Left lobe of liver (tissue), 2 donors: ENCODE data around the gene ATP4A. TPM values are rescaled to one million over a fixed set of nuclear protein-coding genes. Genes with fewer than 3 reads are reported as not detected.
A peak's percentile ranks its signal among the peaks of the same experiment; 100 is the strongest.
"Not testable (repeated sequence)": the region's sequence is repeated elsewhere in the genome, so short reads cannot be mapped to it uniquely, and the experiment has no call there.

Experiments used
- ATAC-seq: fragments of 200-7000 bp; cut with Tn5 transposase; one replicate; pipeline ENCODE4 v1.9.1; 2020; ENCODE audit warnings: mild to moderate bottlenecking, moderate library complexity
- DNase-seq: peaks from one replicate; pipeline ENCODE4 v3.0.0-alpha.2; 2020; ENCODE audit warnings: low spot score
- total RNA-seq: library from RNA; stranded (reverse); gene quantifications from one replicate; pipeline ENCODE4 v1.2.1, GENCODE V29; 2021
- donor health status: DM: no; HTN: no; CAD: no; lungs with moderate emphysema.
- donor health status: DM: no; HTN: yes; CAD: no.

ATP4A gene
- not detected for total RNA-seq

DNA sequence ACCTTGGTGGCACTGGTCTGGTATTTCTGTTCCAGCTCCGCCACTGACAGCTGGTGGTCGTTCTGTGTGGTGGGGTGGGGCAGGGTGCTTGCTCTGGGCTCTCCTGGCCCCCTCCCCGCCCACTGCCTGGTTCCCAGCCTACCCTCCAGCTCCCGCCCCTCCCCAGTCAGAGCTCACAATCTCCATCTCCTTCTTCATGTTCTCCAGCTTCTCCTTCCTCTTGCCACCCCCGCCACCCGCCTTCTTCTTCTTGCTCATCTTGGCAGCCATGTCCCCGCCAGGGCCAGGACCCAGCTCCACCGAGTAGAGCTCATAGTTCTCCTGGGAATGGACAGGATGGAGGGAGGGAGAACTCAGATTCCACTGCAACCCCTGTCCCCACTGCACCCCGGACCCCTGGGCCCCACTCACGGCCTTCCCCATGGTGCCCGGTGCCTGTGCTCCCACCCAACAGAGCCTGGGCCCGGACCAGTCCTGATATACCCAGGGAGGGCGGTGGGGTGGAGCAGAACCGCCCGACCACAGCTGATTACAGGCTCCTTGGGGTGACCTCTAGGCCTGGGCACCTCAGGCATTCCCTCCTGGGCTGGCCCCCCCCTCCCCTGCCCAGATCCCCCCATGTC, at the start of gene ATP4A:
ATP4A (minus strand) TSS at position 452 of the 623 bp plus-strand sequence; CDS start at position 423, 29 bp downstream.
- DNase-seq (no peak), ATAC-seq (no peak)

DNA sequence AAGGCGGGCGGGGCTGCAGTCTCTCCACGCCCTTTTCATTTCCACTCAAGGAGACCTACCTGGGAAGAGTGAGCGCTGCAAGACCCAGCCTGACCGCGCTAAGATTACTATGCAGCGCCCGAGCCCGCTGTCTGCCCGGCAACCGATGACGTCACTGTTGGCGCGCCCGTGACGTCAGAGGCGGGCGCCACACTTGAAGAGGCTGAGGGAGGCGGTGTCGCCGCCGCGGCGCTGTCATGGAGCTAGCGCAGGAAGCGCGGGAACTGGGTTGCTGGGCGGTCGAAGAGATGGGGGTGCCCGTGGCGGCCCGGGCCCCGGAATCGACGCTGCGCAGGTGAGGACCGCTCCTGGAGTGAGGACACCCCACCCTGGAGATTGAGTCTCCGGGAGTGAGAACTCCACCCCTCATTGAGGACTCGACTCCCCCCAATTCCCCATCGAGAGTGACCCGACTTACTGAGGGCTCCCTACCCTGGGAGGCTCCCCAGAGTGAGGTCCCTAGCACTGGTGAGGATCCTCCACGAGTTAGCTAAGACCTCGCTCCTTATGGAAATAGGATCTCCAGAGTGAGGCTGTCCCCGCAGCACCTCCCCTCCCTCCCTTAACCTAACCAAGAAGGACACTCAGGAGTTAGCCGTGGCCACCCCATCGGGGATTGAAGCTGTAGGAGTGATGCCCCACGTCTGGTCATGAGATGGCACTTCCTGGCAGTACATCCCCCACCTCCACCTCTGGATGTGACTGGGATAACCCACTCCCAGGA, 49.3 kb upstream of the ATP4A start, which contains the start of gene HAUS5:
HAUS5 (plus strand) TSS at position 177 of the 763 bp plus-strand sequence; CDS start at position 237, 60 bp downstream.
- peak; percentile 94 for DNase-seq
- peak; percentile 97 for ATAC-seq

DNA sequence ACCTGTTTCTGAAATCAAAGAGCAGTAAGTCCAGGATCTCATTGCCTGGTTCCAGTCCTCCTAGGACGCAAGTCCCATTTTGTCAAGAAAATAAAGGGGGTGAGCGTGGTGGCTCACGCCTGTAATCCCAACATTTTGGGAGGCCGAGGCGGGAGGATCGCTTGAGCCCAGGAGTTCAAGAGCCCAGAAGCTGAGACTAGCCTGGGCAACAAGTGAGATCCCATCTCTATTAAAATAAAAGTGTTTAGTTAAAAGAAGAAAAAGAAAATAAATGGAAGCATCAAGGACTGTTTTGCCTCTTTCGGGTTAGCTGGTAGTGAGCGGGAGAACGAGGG, 48.7 kb upstream of the ATP4A start:
- ATAC-seq = no peak
- no peak for DNase-seq

DNA sequence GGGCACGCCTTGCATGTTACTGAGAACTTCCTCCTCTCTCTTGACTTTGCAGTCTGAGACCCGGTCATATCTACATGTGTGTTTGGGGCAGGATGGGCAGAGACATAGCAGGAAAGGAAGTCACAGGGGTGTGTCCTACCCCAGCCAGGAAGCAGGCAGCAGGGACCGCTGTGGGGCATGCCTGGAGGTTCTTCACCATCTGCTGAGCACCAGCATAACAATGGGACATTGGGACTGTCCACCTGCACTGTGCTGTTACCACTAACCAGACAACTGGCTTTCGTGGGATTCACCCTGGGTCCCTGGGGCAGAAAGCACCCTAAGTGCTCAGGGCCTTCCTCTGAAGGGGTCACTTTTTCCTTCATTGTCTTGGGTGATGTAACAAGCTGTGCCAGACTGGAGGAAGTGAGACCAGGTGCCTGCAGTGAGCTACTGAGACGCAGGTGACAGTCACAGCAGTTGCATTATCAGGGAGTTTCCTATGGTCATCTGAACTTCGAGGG, 46.4 kb upstream of the ATP4A start:
- no peak for ATAC-seq
- no peak for DNase-seq

DNA sequence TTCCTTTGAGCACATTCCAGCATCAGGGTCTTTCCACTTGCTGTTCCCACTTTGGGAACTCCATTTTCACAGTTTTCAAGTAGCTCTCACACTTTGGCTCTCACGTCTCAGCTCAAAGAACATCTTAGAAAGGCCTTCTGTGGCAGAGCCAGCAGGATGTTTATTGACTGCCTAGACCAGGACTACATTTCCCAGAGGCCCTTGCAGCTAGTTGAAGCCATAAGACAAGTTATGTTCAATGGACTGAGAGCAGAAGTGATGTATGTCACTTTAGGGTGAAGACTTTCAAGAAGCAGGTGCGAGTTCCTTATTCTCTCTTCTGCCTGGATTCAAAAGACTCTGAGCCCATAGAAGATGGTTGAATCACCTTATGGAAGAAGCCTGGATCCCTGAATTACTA, 44.8 kb upstream of the ATP4A start:
- DNase-seq = no peak
- no peak for ATAC-seq

DNA sequence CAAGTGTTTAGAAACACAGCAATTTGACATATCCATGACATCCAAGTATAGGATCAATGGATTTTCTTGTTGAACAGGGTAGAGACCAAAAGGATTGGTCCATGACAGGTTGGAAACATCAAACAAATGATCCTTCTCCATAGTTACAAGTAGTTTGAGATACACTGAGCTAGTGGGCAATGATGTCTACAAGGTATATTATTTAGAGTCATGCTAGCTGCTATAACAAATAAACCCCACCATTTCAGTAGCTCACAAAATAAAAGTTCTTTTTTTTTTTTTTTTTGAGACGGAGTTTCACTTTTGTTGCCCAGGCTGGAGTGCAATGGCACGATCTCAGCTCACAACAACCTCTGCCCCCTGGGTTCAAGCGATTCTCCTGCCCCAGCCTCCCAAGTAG, 44.2 kb upstream of the ATP4A start:
- DNase-seq (no peak), ATAC-seq (no peak)

DNA sequence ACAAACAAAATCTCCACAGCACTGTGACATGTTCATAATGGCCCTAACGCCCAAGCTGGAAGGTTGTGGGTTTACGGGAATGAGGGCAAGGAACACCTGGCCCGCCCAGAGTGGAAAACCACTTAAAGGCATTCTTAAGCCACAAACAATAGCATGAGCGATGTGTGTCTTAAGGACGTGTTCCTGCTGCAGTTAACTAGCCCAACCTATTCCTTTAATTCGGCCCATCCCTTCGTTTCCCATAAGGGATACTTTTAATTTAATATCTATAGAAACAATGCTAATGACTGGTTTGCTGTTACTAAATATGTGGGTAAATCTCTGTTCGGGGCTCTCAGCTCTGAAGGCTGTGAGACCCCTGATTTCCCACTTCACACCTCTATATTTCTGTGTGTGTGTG, 43.7 kb upstream of the ATP4A start:
- not testable (repeated sequence) for DNase-seq, ATAC-seq

DNA sequence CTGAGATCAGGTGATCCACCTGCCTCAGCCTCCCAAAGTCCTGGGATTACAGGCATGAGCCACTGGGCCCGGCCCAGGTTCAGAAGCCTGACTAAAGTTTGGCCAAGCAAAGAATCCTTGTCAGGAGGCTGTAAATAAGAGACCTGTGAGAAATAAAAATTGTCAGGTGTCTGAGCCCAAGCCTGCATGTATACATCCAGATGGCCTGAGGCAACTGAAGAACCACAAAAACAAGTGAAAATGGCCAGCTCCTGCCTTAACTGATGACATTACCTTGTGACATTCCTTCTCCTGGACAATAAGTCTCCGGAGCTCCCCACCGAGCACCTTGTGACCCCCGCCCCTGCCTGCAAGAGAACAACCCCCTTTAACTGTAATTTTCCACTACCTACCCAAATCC, 41.0 kb upstream of the ATP4A start:
- DNase-seq, ATAC-seq: not testable (repeated sequence)

DNA sequence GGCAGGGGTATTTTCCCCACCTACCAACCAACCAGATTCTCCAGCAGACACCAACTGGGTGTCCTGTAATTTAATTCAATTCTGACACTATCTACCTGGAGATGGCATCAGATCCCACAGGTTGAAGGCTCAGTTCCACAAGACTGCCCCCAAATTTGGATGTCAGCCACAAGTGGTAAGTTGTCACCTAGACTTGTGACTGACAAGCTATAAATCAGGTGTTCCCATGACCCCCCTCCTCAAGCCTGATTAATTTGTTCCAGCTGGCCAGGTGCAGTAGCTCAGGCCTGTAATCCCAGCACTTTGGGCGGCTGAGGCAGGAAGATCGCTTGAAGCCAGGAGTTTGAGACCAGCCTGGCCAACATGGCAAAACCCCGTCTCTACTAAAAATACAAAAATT, 38.5 kb upstream of the ATP4A start:
- no peak for DNase-seq
- no peak for ATAC-seq

DNA sequence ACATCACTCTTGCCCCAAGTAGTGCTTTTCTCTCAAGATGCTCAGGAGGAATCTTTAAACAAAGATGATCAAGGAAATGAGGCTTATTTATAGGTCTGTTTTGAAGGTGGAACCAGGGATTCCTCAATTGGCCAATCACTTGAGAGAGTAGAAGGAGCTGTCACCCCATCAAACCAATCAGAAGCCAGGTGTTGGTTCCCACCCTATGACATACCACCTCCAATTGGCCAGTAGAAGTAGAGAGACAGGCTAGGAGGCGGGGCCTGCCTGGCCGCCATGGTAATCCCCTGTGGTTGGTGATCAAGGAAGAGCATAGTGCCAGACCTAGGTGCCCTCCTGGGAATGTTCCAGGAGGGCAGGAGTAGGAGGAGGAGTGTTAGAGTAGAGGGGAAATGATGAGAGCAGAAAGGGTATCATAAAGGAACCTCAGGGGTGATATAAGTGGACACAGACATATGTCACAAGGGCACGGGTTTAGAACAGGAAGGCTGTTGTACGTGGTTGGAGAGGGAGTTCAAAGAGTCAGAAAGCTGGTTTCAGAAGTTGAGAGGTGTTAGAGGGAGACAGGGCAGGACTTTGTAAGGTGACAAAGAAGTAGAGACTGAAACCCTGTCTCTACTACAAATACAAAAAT, 33.0 kb upstream of the ATP4A start:
- DNase-seq (no peak), ATAC-seq (no peak)

DNA sequence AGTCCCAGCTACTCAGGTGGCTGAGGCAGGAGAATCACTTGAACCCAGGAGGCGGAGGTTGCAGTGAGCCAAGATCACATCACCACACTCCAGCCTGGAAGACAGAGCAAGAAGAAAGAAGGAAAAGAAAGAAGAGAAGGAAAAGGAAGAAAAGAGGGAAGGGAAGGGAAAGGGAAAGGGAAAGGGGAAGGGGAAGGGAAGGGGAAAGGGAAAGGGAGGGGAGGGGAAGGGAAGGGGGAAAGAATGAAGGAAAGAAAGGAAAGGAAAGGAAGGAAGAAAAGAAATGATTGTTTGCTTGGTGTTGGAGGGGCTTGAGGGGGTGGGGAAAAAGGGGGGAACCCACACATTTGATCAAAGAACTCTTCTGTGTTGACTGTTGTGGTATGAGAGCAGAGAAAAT, 32.5 kb upstream of the ATP4A start:
- ATAC-seq (no peak), DNase-seq (no peak)

DNA sequence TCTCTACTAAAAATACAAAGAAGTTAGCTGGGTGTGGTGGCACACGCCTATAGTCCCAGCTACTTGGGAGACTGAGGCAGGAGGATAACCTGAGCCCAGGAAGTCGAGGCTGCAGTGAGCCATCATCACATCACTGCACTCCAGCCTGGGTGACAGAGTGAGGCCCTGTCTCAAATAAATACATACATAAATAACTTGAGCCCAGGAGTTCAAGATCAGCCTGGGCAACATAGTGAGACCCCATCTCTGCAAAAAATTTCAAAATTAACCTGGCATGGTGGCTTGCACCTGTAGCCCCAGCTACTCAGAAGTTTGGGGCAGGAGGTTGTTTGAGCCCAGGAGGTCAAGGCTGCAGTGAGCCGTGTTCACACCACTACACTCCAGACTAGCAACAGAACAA, 31.6 kb upstream of the ATP4A start:
- ATAC-seq, DNase-seq: not testable (repeated sequence)

DNA sequence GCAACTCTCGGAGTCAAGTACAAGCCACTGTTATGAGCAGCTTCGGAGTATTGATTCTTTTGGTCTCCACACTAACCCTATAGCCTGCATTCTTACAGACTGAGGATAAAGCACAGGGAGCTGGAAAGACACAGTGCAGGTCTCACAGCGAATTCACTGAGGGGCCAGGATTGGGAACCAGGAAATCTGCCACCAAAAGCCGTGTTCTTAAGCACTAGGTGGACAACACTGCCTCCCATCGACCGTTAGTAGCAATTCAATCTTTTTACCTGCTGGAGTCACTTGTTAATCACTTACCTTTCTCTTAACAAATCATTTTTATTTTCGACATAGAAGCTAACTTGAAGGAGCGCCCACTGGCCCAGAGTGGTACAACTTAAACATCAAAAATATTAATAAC, 28.8 kb upstream of the ATP4A start:
- ATAC-seq = peak; percentile 79
- no peak for DNase-seq

DNA sequence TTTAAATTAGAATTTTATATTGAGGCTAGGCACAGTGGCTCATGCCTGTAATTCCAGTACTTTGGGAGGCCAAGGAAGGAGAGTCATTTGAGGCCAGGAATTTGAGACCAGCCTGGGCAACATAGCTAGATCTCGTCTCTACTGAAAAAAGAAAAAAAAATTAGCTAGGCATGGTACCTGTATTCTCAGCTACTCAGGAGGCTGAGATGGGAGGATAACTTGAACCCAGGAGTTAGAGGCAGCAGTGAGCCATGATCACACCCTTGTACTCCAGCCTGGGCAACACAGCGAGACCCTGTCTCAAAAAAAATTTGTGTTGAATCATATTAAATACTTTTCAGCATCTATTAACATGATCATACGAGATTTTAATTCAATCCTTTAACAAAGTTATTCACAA, 27.4 kb upstream of the ATP4A start:
- ATAC-seq (no peak), DNase-seq (no peak)

DNA sequence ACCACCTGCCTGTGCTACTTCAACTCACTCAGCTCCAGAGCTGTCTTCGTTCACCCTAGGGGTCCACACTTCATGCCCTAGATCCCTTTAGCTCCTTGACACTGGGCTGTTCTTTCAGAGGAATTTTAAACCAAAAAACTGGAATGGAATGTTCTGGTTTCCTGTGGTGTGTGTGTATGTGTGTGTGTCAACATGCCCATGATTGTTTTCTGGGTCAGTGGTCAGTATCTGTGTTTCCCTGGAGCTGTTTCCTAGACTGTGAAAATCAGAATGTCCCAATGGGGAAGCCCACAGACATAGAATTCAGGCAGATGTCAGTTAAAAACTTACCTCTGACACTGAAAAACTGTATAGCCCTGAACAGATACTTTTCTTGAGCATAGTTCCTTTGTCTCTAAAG, 23.9 kb upstream of the ATP4A start:
- ATAC-seq (no peak), DNase-seq (no peak)

DNA sequence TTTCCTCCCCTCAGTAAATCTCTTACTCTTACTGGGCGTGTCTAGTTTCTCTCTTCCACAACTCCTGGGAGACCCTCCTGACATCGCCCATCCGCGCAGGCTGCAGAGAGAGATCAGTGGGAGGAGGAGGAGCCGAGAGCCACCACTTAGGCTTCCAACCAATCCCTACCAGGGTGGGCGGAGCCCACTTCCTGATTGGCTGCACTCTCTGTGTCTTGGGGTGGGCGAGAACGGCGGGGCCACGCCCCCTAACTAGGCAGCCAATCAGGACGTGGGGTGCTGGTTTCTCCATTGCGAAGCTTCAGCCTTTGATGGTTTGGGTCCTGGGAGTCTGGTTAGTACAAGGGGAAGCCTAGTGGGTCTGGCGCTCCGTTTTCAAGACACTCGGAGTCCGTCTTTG, 22.4 kb upstream of the ATP4A start, which contains the start of gene PMIS2:
PMIS2 (plus strand) TSS at position 326 of the 400 bp plus-strand sequence. CDS start 87 bp downstream, outside the sequence.
- no peak for DNase-seq

DNA sequence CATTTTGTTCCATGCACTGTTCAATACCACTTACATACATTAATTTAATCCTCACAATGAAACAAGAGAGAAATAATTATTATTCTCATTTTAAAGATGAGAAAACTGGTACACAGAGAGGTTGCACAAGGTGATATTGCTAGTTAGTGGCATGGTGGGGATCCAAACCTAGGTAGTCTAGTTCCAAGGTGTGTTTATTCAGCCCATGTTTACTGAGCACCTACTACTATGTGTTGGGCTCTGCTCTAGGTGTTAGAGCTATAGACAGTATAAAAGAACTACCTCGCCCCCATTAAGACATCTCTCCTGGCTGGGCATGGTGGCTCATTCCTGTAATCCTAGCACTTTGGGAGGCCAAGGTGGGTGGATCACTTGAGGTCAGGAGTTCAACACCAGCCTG, 19.3 kb upstream of the ATP4A start:
- DNase-seq (no peak), ATAC-seq (no peak)

More for the DNA sequence above, 22.4 kb upstream of the ATP4A start, which contains the start of gene PMIS2:
- ATAC-seq = no peak

DNA sequence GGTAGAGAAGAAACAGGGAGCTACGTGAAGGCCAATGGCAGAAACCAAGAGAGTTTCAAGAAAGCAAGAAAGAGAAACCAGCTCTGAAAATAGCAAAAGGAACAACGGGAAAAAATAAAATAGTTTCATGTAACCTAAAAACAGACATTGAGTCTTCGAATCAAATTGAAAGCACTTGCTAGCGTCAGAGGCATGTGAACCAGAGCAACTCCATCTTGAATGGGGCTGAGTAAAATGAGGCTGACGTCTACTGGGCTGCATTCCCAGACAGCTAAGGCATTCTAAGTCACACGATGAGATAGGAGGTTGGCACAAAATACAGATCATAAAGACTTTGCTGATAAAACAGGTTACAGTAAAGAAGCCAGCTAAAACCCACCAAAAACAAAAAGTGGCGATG, 15.2 kb upstream of the ATP4A start:
- ATAC-seq = no peak
- no peak for DNase-seq

DNA sequence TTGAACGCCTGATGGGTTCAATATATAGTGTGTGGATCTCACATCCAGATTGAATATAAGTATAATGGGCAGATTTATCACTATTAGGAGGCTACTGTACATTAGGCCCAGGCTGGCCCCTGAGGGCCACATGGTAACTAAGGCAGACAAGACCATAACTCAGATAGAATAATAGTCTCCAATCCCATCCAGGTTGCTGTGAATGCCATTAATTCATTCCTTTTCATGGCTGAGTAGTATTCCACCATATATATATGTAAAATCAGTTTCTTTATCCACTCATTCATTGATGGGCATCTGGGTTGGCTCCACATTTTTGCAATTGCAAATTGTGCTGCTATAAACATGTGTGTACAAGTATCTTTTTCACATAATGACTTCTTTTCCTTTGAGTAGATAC, 14.5 kb upstream of the ATP4A start:
- no peak for ATAC-seq
- no peak for DNase-seq

DNA sequence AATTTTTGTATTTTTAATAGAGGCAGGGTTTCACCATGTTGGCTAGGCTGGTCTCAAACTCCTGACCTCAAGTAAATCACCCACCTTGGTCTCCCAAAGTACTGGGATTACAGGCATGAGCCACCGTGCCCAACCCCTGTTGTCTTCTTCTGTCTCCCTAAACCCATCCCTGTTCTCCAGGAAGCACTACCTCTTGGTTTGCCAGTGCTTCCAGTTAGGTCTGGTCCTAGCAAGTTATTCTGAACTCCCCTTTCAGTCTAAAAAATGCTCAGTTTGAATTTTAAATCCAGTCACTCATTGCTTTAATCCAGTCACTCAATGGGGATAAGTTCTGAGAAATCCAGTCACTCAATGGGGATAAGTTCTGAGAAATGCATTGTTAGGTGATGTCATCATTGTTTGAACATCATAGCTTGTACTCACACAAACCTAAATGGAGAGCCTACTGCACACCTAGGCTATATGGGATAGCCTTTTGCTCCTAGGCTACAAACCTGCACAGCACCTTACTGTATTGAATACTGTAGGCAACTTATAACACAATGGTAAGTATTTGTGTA, 8.0 kb upstream of the ATP4A start:
- no peak for ATAC-seq
- DNase-seq = no peak

DNA sequence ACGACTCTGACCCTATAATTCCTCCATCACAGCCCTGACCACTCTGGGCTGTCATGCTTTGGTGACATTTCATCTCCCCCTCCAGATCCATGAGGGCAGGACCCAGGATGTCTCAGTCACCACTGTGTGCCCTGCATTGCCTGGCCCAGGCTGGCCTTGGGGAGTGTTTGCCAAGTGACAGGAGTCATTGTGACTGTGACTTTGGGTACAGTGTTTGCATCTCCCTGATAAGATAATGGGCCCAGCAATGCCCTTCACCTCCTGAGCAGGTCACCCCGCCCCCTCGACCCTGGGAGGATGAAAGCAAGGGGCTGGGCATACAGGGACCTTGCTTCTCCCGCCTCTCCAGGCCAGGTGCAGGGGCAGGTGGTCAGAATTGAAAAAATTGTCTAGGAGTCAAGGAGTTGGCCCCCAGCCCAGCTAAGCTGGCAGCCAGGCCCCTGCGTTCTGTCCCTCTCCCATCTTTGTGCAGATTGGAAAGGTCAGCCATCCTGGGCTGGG, 5.9 kb upstream of the ATP4A start:
- ATAC-seq (no peak), DNase-seq (no peak)
